Posterior cingulate gyrus (tissue), 11 donors: ENCODE data around the gene CAMK2G.
"Not testable (repeated sequence)": the region's sequence is repeated elsewhere in the genome, so short reads cannot be mapped to it uniquely, and the experiment has no call there.

Experiments
- DNase-seq, 10 donors: peaks; one replicate each; pipeline versions ENCODE4 v3.0.0 to v3.0.0-alpha.2; 2020 to 2021; ENCODE audit warnings: mixed read lengths in 3 of 10
- intact Hi-C: fragments of 100-400 bp; cut with DNase I; formaldehyde crosslinking; loops from one replicate; pipeline ENCODE4 v1.15.1; 2023

CAMK2G gene

DNA sequence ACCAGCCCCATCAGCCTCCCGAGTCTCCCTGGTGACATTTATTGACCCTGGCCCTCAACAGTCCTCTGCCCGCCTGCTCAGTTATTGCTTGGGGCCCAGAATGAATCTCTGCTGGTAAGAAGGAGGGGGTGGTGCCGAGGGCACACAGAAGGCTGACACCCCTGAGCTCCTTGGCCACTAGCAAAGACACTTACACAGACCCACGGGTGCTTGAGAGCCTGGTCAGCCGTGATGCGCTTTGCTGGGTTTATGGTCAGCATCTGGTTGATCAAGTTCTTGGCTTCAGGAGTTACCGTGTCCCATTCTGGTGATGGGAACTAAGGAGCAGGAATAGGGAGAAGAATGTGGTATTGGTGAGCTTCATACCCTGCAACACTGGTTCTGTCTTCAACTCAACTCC lies 27.3 kb downstream of the CAMK2G start:
- DNase-seq = peak in 2 of 10 donors; percentile 29 to 34
- intact Hi-C loops = no loop called here

DNA sequence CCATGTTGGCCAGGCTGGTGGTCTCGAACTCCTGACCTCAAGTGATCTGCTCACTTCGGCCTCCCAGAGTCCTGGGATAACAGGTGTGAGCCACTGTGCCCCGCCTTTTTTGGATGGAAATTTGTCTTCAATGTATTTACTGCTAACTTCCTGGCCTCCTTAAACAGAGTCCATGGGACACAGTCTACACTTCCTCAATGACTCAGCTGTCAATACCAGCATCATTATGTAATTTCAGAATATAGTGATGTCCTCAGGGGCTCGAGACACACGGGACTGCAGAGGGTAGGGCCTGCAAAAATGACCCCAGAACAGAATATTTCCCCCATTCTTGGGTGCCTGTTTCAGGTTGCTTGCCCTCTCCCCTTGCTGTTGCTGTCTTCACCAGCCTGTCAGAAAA lies 31.1 kb downstream of the CAMK2G start:
- intact Hi-C loops = no loop called here
- DNase-seq = no peak

DNA sequence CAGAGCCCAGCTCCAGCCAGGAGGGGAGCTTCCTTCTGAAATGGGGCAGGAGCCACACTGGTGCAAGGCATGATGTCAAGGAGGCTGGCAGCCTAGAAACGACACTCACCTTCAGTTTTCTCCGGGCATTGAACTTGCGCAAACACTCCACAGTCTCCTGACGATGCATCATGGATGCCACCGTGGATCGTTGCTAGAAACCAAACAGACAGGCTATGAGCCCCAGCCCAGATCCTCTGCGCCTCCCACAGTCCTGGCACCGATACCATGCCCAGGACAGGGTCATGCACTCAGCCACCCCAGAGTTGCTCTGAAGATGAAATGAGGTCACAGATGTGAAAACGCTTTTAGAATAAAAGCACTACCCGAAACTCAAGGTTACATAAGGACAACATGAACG lies 32.0 kb downstream of the CAMK2G start:
- intact Hi-C loops = no loop called here
- peak in 2 of 10 donors; percentile 50 to 56 for DNase-seq

DNA sequence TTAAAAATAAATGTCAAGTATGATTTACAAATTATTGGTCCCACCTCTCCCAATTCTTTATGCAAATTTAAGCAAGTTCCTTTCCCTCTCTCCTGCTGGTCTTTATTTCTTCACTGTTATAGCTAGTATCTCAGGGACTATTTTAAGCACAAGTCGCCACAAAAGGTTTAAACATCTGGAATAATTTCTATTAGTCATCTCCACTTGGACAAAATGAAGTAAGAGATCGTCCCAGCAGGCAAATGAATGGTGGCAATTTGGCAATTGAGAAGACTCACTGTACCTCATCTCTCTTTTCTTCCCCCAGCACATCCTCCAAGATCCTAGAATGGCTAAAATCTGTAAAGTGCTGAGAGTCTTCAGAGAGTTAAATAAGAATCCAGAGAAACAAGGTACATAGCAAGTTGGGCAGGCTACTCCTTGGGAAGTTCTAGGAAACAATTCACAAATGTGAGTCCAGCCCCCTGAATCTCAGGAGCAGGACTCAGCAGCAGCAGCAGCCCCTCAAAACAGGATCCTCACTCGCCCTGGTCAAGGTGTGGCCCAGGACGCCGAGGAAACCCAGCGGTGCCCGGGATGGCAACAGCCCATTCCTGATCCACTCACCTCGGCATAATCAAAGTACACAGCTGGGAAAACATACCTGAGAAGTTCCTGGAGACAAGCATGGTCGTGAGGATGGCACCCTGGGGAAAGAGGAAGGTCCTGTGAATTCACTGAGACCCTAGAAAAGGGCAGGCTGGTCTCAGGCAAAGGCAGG lies 32.6 kb downstream of the CAMK2G start:
- DNase-seq = peak in 2 of 10 donors; percentile 64 to 66
- intact Hi-C loops = no loop called here

DNA sequence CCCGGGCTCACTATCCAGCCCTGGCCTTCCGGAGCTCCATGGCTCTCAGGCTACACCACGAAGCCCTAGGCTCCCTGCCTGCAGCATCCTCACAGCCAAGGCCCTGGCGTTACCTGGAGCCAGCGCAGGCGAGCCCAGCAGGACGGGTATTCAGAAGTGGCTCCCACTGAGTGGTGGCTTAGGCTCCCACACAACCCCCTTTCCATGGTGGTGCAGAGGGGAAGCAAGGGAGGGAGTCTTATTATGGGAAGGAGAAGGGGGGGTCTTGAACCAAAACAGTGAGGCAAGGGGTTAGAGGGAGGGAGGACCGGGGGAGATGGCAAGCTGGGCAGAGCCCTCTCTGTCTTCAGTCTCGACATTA lies 33.3 kb downstream of the CAMK2G start:
- peak in 1 of 10 donors; percentile 21 for DNase-seq

DNA sequence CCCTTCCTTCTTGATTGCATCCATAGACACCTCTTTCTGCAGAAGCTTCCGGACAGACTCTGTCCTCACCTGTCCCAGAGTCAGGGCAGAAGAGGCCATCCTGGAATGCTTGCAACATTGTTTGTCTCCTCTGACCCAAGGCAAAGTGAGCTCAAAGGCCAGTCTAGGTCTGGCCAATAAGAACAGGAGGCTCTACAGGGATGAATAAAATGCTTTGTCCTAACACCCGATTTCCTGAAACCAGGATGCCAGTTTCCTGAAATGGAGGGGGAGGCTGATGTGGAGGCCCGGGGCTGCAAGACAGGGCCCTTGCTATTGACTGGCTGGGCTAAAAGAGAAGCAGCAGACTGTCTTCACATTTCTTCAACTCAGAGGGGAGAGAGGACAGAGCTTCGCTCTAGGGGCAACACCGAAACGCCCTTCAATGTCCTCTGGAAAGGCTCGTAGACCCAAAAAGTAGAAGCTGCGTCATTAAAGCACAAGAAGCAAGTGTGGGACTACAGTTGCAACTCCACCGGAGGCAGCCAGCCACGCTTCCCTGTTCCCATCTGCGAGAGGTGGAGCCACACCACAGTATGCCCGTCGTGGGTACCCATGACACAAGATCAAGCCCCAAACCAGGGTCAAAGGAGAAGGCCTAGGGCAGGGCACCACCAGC lies 33.8 kb downstream of the CAMK2G start:
- intact Hi-C loops = no loop called here
- DNase-seq = peak in 1 of 10 donors; percentile 87

More for the DNA sequence above, 33.3 kb downstream of the CAMK2G start:
- intact Hi-C loops = no loop called here

DNA sequence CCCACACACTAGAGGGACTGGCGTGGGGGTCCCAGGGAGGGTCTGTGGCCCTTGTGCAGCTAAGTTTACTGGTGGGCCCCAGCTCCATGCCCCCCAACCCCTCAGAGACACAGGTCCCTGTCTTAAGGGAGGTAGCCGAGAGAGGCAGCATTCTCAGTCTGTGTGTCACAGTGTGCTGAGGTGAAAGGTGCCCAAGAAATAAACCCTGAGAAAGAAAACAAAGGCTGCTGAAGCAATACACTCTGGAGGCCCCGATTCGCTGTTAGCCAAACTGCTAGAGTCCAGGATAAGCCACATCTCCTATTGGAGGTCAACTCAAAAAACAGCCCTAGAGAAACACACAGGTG lies 34.3 kb downstream of the CAMK2G start:
- peak in 1 of 10 donors; percentile 47 for DNase-seq
- intact Hi-C loops = no loop called here

DNA sequence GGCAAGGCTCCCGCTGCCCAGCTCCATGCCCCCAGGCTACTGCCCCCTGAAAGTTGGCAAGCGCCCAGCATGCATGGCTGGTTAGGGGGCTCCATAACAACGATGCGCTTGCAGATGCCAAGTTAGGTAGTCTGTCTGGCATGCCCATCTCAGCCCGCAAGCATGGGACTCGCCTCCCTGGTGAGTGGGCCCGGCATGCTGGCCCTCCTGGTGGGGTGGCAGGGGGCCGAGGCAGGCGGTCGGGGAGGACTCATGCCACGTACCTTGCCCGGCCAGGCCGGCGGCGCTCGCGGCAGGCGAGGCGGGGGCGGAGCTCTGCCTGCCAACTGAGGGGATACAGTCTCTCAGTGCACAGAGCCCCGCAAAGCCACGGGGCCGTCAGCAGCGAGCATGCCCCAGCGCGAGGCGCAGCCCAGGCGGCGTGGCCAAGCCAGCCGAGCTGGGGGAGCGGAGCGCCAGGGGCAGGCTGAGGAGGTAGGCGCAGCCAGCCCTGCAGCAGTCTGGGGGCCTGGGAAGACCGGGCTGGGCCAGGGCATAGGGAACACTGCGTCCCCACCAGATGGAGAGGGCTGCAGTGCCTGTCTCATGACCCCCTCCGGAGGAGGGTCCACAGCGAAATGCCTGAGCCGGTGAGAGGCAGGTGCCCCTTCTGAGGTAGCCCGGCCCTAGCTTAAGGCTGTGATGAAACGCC lies 34.9 kb downstream of the CAMK2G start:
- DNase-seq = peak in 1 of 10 donors; percentile 83
- intact Hi-C loops = no loop called here

DNA sequence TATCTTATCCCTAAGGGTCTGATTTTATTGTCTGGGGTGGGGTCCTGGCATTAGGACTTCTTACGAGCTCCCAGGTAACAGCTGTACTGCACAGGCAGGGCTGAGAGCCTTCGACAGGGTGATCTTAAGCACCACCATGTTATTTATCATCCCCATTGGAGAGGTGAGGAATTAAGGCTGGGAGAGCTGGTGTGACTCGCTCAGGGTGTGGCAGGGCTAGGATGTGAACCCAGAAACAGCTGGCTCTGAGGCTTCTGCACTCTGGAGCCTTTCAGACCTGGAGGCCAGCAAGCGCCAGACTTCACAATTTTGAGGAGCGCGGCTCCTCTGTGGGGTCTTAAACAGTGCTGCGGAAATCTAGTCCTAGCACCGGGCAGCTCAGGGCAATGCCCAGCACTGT lies 35.5 kb downstream of the CAMK2G start:
- peak in 1 of 10 donors; percentile 22 for DNase-seq
- intact Hi-C loops = no loop called here

DNA sequence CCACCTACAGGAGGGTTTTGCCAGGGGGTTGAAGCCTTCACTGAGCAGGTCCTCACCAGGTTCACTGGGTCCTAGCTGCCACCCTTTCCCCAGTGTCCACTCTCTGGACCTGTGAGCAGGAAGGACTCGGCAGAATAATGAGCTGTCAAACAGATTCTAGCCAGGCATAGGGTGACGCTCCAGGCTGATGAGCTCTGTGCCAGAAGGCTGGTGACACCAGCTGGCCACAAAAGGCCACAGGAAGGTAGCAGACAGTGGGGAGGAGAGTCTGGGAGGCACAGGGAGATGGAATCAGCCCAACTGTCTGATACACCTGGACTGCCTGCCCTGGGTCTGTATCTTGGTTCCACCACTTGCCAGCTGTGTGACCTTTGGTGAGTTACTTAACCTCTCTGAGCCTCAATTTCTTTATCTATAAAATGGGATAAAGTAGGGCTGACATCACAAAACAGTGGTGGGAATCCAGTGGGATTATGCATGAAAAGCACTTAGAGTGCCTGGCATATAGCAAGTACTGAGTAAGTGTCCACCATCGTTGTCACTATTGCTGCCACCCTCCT lies 36.3 kb downstream of the CAMK2G start:
- DNase-seq = peak in 1 of 10 donors; percentile 41
- intact Hi-C loops = no loop called here

DNA sequence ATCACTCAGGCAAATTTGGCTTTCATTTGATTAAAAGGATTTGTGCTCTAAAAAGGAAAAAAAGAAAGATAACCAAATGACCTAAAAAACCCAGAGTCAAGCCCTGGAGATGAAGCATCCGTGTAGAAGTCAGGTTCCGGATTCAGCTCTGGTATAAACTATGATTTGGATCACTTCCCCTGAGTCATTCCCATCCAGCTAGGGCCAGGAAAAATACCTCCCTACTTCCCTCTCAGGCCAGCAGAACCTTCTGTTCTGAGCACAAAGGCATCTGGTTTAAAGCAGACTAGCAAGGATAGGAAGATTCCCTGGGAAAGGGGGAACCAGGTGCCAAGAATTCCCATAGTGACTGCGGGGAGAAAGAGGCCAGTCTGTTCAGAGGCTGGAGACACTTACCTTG lies 37.3 kb downstream of the CAMK2G start:
- DNase-seq = peak in 1 of 10 donors; percentile 66
- intact Hi-C loops = no loop called here

DNA sequence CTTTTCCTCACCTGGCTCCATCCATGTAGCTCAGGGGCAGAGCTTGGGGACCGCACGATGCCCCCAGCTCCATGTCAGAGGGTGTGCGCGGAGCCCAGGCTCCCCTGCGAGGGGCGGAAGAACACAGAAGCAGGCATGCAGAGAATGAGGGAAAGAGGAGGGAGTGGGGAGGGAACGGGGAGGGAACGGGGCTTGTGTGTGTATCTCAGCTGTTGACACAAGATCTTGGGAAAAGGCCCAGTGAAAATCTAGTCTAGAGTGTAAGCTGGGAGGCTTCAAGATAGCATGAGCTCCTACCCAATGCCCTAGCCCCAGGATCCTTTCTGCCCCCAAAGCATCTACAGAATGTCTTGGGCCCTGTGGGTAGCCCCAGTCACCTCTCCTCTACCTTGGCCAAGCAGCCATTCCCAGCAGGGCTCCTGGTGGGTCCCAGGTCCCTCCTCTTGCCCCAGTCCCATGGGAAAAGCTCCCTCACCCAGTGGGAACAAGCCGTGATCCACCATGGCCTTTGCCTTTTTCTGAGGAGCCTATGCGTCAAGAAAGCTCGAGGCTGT lies 37.9 kb downstream of the CAMK2G start:
- peak in 2 of 10 donors; percentile 24 to 33 for DNase-seq
- intact Hi-C loops = no loop called here

DNA sequence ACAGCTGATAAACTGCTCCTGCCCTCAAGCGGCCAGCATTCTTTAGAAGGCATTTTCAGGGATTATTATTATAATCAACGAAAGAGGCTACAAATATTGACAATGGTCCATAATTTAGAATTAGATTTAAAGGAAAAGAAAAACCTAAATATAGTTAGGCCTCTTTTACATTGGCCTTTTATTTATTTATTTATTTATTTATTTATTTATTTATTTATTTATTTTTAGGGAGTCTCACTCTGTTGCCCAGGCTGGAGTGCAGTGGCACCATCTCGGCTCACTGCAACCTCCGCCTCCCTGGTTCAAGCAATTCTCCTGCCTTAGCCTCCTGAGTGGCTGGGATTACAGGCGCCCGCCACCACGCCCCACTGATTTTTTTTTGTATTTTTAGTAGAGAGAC lies 45.3 kb downstream of the CAMK2G start:
- intact Hi-C loops, DNase-seq: not testable (repeated sequence)

DNA sequence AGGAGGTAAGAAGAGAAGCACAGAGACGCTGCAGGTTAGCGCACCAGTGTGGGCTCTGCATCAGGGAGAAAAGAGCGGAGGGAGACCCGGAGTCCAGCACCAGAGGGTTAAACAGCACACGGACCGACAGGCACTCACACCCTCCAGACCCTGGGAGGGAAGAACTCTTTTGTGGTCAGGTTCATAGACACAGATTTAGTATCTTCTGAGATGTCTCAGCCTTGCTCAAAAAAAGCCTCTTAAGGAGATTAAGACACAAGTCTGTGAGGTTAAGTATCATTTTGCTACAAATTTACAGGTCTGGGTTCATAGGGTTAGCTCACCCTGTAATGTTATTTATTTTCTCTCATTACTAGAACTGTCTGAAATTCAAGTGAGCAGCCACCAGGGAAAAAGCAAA lies 46.2 kb downstream of the CAMK2G start:
- no peak for DNase-seq
- intact Hi-C loops = no loop called here

DNA sequence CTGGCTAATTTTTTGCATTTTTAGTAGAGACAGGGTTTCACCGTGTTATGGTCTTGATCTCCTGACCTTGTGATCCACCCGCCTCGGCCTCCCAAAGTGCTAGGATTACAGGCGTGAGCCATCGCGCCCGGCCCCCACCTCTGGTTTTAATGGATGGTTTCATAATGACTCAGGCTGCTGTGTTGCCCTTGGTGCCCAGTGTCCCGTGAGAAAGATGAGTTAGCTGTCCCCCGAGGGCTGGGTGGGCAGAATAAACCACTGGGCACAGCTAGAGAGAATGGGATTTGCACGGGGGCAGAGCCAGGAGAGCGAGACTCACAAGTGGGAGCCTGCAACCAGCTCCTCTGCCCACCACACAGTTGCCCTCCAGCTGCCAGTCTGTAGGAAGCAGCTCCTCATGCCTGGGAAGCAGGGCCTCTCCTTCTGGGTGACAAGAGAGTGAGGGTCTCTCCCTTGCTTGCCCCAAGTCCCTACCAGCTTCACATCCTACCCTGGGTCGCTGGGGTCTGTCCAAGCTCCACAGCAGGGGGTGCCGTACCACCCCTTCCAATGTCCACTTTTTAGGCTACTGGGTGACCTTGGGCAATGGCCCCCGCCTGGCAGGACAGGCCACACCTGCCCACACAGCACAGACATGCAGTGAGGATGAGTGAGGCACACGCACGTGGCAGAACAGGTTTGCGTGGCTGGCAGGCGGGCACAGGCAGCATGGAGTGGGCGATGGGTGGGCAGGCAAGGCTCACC lies 46.8 kb downstream of the CAMK2G start:
- intact Hi-C loops = no loop called here

DNA sequence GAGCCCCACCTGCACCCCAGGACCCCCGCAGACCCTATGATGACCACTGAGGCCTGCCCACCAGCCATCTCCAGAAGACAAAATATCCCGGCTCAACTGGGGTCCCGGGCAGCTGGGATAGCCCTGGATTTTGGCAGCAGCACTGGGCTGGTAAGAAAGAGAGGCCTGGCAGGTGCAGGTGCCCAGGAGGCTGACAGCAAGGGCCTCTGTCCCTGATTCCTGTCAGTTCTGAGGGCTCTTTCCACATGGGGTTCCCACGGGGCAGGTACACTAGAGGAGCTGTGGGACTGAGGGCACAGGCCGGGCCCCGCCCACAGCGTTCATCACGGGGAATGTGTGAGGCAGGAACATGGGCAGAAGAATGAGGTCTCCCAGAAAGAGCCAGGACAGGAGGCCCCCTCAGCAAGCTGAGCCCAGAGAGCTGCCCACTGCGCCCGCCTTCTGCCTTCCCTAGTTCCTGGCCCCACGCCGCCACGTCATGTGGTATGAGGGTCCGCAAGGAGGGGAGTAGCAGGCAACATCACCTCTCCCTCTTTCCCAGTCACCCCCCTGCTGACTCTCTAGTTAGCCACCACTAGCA lies 50.1 kb downstream of the CAMK2G start:
- intact Hi-C loops = no loop called here

More for the DNA sequence above, 46.8 kb downstream of the CAMK2G start:
- DNase-seq = no peak

DNA sequence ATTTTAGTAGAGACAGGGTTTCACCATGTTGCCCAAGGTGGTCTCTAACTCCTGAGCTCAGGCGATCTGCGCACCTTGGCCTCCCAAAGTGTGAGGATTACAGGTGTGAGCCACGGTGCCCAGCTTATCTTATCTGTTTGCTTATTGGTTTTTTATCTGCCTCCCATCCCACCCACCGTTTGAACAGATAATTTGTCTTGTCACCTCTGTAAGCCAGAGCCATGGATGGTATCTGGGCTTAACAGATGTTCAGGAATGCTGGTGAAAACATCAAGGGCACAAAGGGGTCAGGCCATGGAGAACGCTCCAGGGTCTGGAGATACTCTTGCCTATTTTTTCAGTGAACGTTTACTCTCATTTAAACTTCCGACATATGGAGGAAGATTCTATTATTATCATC lies 51.0 kb downstream of the CAMK2G start:
- intact Hi-C loops = no loop called here
- DNase-seq = peak in 1 of 10 donors; percentile 10

More for the DNA sequence above, 50.1 kb downstream of the CAMK2G start:
- DNase-seq = peak in 2 of 10 donors; percentile 76 to 81

DNA sequence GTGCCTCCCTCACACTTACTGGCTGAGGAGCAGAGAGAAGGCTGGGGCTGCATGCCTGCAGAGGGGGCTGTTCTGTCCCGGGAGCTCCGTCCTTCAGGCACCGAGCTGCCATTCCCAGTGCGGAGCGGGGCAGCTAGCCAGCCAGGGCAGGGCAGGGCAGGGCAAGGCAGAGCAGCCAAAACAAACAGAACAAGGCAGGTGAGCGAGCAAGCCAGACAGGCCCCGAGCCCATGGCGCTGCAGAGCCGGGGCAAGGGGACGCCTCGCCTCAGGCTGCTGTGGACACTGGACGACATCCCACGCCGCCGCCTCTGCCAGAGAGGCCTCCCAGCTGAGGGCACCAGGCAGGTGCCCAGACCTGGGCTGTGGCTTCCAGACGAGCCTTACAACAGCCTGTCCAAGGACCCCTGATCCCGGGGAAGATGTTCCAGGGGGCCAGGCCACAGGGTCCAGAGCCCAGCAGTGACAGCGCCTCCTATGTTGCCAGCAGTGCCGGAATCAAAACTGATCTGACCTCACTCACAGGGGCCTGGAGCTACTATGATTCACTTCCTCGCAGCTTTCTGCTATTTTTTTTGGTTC lies 54.8 kb downstream of the CAMK2G start:
- DNase-seq = peak in 1 of 10 donors; percentile 59
- intact Hi-C loops = no loop called here

DNA sequence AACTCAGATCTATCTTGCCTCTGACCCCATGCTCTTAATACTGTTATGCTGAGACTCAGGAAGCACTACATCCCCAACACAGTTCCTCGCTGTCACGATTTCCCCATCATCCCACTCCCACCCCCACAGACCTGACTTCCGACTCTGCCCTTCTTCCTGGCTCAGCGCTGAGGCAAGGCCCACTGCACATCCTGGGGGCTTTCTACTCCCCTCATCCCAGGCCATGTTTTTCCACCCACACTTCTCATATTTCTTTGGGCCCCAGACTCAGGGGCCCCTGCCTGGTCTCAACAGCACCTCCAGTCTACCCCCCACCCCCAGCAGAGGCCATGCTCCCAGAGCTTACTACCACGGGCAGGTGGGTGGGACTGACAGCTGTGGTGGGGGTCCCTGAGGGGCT lies 55.3 kb downstream of the CAMK2G start:
- DNase-seq = peak in 1 of 10 donors; percentile 27
- intact Hi-C loops = no loop called here
